Measurements from ENCODE around the gene C9orf78. TPM values are rescaled to one million over a fixed set of nuclear protein-coding genes. Genes with fewer than 3 reads are reported as not detected.

Gene C9orf78
- polyA plus RNA-seq, 1 experiment = 66.8 TPM

DNA sequence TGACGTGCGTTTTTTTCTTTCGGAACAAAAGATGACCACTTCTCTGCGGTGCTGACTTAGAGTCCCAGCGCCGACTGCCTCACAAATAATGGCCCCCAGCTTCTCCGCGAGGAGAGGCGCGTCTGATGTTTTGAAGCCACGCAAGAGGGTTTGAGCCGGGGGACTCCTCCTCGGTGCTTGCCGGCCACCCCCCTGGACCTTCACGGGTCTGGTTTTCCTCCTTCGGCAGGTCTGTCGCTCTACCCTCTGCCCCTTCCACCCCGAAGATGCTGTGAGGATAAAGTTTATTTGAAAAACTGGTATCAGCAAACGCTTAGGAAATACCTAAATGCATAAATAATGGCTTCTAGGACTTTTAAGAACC is 767 bp upstream of the C9orf78 start:
- ChIA-PET CTCF (interaction anchor here (0.5 kb wide), 1 partner anchor 38 kb away, joined by 3 read pairs; no protein-coding TSS in a partner anchor), POLR2A (no interaction called here)
- Histone ChIP-seq H3K27me3 (ENCODE audit: control insufficient read depth, insufficient read depth, low read length) (no peaks in the 10 kb centered on the region), H3K27ac (ENCODE audit: low read depth, low read length) (peak overlapping the region; percentile 2), H3K9me3 (ENCODE audit: control insufficient read depth, insufficient read depth, low read length) (no peaks in the 10 kb centered on the region; the same call in 1 of the 2 replicates), H3K4me3 (ENCODE audit: low read depth, low read length) (peak overlapping the region; percentile 99)
- TF ChIP-seq, protein P1, sequence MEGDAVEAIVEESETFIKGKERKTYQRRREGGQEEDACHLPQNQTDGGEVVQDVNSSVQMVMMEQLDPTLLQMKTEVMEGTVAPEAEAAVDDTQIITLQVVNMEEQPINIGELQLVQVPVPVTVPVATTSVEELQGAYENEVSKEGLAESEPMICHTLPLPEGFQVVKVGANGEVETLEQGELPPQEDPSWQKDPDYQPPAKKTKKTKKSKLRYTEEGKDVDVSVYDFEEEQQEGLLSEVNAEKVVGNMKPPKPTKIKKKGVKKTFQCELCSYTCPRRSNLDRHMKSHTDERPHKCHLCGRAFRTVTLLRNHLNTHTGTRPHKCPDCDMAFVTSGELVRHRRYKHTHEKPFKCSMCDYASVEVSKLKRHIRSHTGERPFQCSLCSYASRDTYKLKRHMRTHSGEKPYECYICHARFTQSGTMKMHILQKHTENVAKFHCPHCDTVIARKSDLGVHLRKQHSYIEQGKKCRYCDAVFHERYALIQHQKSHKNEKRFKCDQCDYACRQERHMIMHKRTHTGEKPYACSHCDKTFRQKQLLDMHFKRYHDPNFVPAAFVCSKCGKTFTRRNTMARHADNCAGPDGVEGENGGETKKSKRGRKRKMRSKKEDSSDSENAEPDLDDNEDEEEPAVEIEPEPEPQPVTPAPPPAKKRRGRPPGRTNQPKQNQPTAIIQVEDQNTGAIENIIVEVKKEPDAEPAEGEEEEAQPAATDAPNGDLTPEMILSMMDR (IDR thresholded peaks at IDR 0.05; ENCODE audit: low read depth, low read length) = no peak
- no peak for DNase-seq (ENCODE audit: low read depth, low spot score)

GRCh38 chr9:129834489-129835127 is 467 bp downstream of the C9orf78 start:
- TF ChIP-seq, protein P1 (IDR thresholded peaks at IDR 0.05; ENCODE audit: low read depth, low read length) = no peak
- Histone ChIP-seq H3K4me3 (ENCODE audit: low read depth, low read length) (peak overlapping the region; percentile 99), H3K27me3 (ENCODE audit: control insufficient read depth, insufficient read depth, low read length) (no peaks in the 10 kb centered on the region), H3K27ac (ENCODE audit: low read depth, low read length) (peak overlapping the region; percentile 52), H3K9me3 (ENCODE audit: control insufficient read depth, insufficient read depth, low read length) (no peaks in the 10 kb centered on the region; the same call in 1 of the 2 replicates)
- CTCF ChIA-PET = no interaction called here
- no peak for DNase-seq (ENCODE audit: low read depth, low spot score)
- POLR2A ChIA-PET = interaction anchor here (0.8 to 1.3 kb wide), 2 partner anchors 219 to 238 kb away, joined by 3 read pairs; no protein-coding TSS in a partner anchor

DNA sequence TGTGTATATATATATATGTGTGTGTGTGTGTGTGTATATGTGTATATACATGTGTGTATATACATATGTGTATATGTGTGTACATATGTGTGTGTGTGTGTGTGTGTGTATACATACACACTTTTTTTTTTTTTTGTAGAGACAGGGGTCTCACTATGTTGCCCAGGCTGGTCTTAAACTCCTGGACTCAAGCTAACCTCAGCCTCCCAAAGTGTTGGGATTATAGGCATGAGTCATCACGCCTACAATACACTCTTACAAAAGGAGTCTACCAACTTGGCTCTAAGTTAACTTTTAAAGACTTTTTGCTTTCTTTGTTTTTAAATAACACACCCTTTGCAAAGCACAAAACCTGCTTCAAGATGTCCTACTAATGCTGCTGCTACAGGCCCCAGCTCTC is 2.1 kb downstream of the C9orf78 start:
- CTCF ChIA-PET = no interaction called here
- POLR2A ChIA-PET = no interaction called here
- no peaks in the 10 kb centered on the region for H3K27me3 ChIP-seq (ENCODE audit: control insufficient read depth, insufficient read depth, low read length)
- TF ChIP-seq, protein P1 (IDR thresholded peaks at IDR 0.05; ENCODE audit: low read depth, low read length) = no peak
- no peak overlapping the region for H3K4me3 ChIP-seq (ENCODE audit: low read depth, low read length)
- no peak for DNase-seq (ENCODE audit: low read depth, low spot score)
- H3K9me3 ChIP-seq (ENCODE audit: control insufficient read depth, insufficient read depth, low read length) = no peaks in the 10 kb centered on the region; the same call in 1 of the 2 replicates
- no peak overlapping the region for H3K27ac ChIP-seq (ENCODE audit: low read depth, low read length)

GRCh38 chr9:129828969-129829368 is 6.1 kb downstream of the C9orf78 start:
- H3K27ac ChIP-seq (ENCODE audit: low read depth, low read length) = no peak overlapping the region
- POLR2A ChIA-PET = no interaction called here
- CTCF ChIA-PET = interaction anchor here (0.6 kb wide), 1 partner anchor 102 kb away, joined by 5 read pairs; no protein-coding TSS in a partner anchor

DNA sequence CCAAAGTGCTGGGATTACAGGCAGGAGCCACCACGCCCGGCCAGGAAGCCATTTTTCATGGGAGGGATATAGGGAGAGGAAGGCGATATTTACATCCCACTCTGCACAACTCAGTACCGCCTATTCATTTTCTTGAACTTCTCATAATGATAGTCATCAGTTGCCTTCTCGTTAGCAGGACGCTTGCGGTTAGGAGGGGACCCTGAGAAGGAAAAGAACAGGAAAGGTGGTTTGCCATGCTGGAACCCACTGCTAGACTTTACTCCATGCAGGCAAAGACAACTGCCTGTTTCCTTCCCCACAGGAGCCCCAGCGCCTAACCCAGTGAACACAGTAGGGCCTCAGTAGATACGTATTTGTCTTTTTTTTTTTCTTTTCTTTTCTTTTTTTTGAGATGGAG is 7.0 kb downstream of the C9orf78 start:
- TF ChIP-seq, protein P1 (IDR thresholded peaks at IDR 0.05; ENCODE audit: low read depth, low read length) = no peak
- no peaks in the 10 kb centered on the region for H3K9me3 ChIP-seq (ENCODE audit: control insufficient read depth, insufficient read depth, low read length)
- H3K27me3 ChIP-seq (ENCODE audit: control insufficient read depth, insufficient read depth, low read length) = no peaks in the 10 kb centered on the region
- CTCF ChIA-PET = no interaction called here
- no peak overlapping the region for H3K27ac ChIP-seq (ENCODE audit: low read depth, low read length)
- H3K4me3 ChIP-seq (ENCODE audit: low read depth, low read length) = no peak overlapping the region
- POLR2A ChIA-PET = no interaction called here
- DNase-seq (ENCODE audit: low read depth, low spot score) = no peak

More at GRCh38 chr9:129828969-129829368, 6.1 kb downstream of the C9orf78 start:
- Histone ChIP-seq H3K9me3 (ENCODE audit: control insufficient read depth, insufficient read depth, low read length) (no peaks in the 10 kb centered on the region), H3K27me3 (ENCODE audit: control insufficient read depth, insufficient read depth, low read length) (no peaks in the 10 kb centered on the region), H3K4me3 (ENCODE audit: low read depth, low read length) (no peak overlapping the region)
- TF ChIP-seq, protein P1 (IDR thresholded peaks at IDR 0.05; ENCODE audit: low read depth, low read length) = no peak
- DNase-seq (ENCODE audit: low read depth, low spot score) = no peak
